ENCODE data around the gene NXPH1. TPM values are rescaled to one million over a fixed set of nuclear protein-coding genes. Genes with fewer than 3 reads are reported as not detected.

The NXPH1 gene
- not detected for total RNA-seq

DNA sequence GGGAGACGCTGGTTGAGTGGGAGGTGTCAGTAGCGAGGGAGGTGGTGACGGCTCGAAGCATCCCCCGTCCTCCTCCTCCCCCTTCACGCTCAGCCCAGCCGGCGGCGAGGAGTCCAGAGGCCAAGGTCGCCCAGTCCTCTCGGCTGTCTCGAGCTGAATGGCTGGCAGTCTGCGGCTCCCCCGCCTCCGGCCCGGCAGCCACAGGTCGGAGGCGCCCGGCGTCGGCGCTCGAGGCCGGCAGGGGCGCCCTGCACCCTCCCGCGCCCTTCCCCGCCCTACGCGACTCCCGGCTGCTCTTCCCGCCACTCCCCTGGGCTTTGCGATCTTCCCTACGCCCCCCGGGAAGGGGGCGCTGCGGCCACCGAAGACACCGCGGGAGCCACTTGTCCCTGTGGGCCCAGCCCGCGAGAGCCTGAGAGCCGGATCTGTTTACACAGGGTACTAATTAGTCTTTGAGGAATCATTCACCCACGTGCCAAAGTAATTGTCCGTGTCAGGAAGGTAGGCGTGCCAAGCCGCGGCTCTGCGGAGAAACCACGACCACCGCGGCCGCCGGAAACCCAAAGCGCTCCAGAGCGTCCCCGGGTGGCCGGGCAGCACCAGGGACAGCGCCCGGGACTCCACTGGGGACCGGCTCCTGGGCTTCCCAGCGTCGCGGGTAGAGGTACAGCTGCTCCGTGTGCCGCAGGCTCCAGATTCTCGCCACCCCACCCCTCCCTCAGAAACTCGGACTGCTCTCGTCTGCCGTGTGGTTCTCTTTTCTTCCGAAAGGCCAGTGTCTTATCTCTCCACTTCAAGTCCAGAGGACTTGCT, at the start of gene NXPH1:
NXPH1 (plus strand) TSS at position 133 of the 813 bp plus-strand sequence.
- peaks cover 1% of the 10 kb centered on the region for H3K36me3 Mint-ChIP-seq (ENCODE audit: low read depth)
- H3K4me3 Mint-ChIP-seq, result peak within 1 kb of the TSS; percentile 6
- peaks cover 75% of the 10 kb centered on the region for H3K27me3 Mint-ChIP-seq
- peak within 1 kb of the TSS; percentile 60 for H3K27ac Mint-ChIP-seq
- peaks cover 4% of the 10 kb centered on the region for H3K4me1 Mint-ChIP-seq
- H3K9me3 Mint-ChIP-seq, result no peaks in the 10 kb centered on the region
- ChIA-PET CTCF (no interaction called here), POLR2A (no interaction called here)
- no peak for DNase-seq

GRCh38 chr7:8384901-8385300, 48.5 kb upstream of the NXPH1 start:
- H3K36me3 Mint-ChIP-seq (ENCODE audit: low read depth), result no peaks in the 10 kb centered on the region
- ChIA-PET CTCF (no interaction called here), POLR2A (no interaction called here)
- peaks cover 22% of the 10 kb centered on the region for H3K27me3 Mint-ChIP-seq
- DNase-seq, result no peak
- H3K27ac Mint-ChIP-seq, result no peak overlapping the region
- H3K4me3 Mint-ChIP-seq, result no peak overlapping the region
- peaks cover 20% of the 10 kb centered on the region for H3K4me1 Mint-ChIP-seq
- peaks cover 2% of the 10 kb centered on the region for H3K9me3 Mint-ChIP-seq

DNA sequence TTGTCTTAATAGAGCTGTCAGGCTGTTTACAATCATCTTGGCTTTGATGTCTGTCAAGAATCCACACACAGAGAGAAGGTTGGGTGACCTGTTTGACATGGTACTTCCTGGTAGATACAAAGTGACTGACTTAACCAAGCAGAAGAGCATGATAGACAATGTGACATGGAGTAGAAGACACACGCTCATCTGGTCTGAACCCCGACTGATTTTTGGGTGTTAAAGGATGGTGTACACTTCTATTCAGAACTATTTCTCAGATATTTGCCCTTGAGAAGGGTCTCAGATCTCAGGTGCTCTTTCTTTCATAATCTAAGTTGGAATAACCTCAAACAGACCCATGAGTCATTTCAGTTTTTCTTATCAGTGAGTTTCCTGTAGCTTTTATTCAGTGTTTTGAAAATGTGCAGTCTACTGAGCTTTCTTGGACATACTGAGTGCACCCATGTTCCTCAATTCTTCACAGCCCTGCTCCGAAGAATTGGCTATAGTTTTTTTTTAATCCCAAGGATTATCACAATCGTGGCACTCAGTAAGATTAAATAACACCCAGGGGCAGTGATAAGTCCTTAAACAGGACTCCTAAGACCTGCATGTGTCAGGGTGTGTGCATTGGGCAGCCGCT, 46.4 kb upstream of the NXPH1 start:
- DNase-seq, result no peak
- Mint-ChIP-seq H3K27me3 (peaks cover 17% of the 10 kb centered on the region), H3K36me3 (ENCODE audit: low read depth) (no peaks in the 10 kb centered on the region), H3K4me3 (no peak overlapping the region), H3K27ac (no peak overlapping the region), H3K4me1 (peaks cover 20% of the 10 kb centered on the region), H3K9me3 (peaks cover 2% of the 10 kb centered on the region)
- POLR2A ChIA-PET, result interaction anchor here (0.7 kb wide), 1 partner anchor 1431 kb away, joined by 5 read pairs; no protein-coding TSS in a partner anchor
- CTCF ChIA-PET, result interaction anchor here (0.7 kb wide), 1 partner anchor 219 kb away, joined by 5 read pairs; no protein-coding TSS in a partner anchor

- Mint-ChIP-seq H3K36me3 (ENCODE audit: low read depth) (no peaks in the 10 kb centered on the region), H3K4me3 (no peak overlapping the region), H3K27me3 (peaks cover 19% of the 10 kb centered on the region), H3K27ac (no peak overlapping the region), H3K9me3 (peaks cover 2% of the 10 kb centered on the region), H3K4me1 (peaks cover 20% of the 10 kb centered on the region)
- ChIA-PET POLR2A (no interaction called here), CTCF (no interaction called here)
- no peak for DNase-seq
Measured at GRCh38 chr7:8387551-8388256, 45.7 kb upstream of the NXPH1 start.

- H3K9me3 Mint-ChIP-seq, result peaks cover 2% of the 10 kb centered on the region
- POLR2A ChIA-PET, result no interaction called here
- H3K4me3 Mint-ChIP-seq, result no peak overlapping the region
- CTCF ChIA-PET, result no interaction called here
- no peak for DNase-seq
- H3K4me1 Mint-ChIP-seq, result peaks cover 20% of the 10 kb centered on the region
- no peaks in the 10 kb centered on the region for H3K36me3 Mint-ChIP-seq (ENCODE audit: low read depth)
- H3K27me3 Mint-ChIP-seq, result peaks cover 17% of the 10 kb centered on the region
- no peak overlapping the region for H3K27ac Mint-ChIP-seq
Measured at GRCh38 chr7:8388257-8388625, 45.2 kb upstream of the NXPH1 start.

DNA sequence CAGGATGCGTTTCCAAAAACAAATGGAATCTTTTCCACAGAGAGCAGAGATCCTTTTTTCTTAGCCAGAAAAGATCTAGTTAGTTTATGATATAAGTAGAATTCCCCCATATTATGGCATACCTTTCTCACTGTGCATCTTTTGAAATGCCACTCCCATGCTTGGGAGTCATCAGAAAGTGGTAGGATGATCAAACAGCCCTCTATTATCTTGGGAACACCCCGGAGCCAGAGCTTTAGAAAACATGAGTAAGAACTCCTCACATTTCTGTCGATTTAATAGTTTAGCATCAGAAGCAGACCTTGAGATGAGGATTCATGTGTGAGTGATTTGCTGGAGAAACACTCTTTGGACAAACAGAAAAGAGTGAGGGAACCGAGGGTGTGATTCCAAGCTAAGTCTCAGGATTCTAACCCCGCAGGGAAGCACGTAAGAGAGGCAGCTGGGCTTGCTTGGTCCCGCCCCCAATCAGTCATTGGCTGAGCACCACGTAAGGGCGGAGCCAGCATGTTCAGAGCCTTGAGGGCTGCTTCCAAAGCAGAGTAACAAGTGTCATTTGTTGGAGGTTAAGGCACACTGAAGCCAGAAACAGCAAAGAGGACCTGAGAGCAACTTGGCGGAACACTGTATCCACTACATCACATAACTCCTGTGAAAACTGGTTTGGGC, 43.7 kb upstream of the NXPH1 start:
- Mint-ChIP-seq H3K36me3 (ENCODE audit: low read depth) (no peaks in the 10 kb centered on the region), H3K9me3 (peaks cover 2% of the 10 kb centered on the region), H3K27me3 (peaks cover 19% of the 10 kb centered on the region), H3K4me3 (no peak overlapping the region), H3K27ac (no peak overlapping the region), H3K4me1 (peaks cover 18% of the 10 kb centered on the region)
- ChIA-PET CTCF (no interaction called here), POLR2A (no interaction called here)
- DNase-seq, result no peak

GRCh38 chr7:8390262-8390626, 43.2 kb upstream of the NXPH1 start:
- CTCF ChIA-PET, result no interaction called here
- Mint-ChIP-seq H3K4me1 (peaks cover 15% of the 10 kb centered on the region), H3K27me3 (peaks cover 17% of the 10 kb centered on the region)

DNA sequence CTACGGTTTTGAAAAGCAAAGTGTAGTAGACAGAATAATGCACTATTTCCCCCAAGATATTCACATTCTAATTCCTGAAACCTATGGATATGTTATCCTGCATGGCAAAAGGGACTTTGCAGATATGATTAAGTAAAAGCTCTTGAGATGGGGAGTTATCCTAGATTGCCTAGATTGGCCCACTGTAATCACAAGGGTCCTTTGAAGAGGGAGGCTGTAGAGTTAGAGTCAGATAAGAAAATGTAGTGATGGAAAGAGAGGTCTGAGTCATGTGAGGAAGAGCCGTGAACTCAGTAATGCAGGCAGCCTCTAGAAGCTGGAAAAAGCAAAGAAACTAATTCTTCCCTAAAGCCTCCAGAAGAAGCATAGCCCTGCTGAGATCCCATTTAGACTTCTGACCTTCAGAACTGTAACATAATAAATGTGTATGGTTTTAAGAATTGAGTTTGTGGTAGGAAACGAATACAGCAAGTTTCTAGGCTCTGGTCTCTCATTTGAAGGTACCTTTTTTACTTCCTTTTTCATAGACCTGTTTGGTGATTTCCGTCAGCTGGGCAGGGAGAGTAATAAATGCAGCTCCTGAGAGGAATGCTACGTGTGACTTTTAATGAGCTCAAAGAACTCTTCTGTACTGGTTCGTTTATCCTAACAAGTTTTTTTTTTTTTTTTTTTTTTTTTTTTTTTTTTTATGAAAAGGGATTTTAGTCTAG, 41.9 kb upstream of the NXPH1 start:
- ChIA-PET CTCF (no interaction called here), POLR2A (no interaction called here)
- Mint-ChIP-seq H3K4me3 (no peak overlapping the region), H3K9me3 (peaks cover 2% of the 10 kb centered on the region), H3K36me3 (ENCODE audit: low read depth) (no peaks in the 10 kb centered on the region), H3K4me1 (peaks cover 13% of the 10 kb centered on the region), H3K27ac (no peak overlapping the region), H3K27me3 (peaks cover 16% of the 10 kb centered on the region)
- DNase-seq, result no peak

More at GRCh38 chr7:8390262-8390626, 43.2 kb upstream of the NXPH1 start:
- H3K9me3 Mint-ChIP-seq, result peaks cover 2% of the 10 kb centered on the region
- no peaks in the 10 kb centered on the region for H3K36me3 Mint-ChIP-seq (ENCODE audit: low read depth)
- no peak for DNase-seq
- H3K4me3 Mint-ChIP-seq, result no peak overlapping the region
- no peak overlapping the region for H3K27ac Mint-ChIP-seq
- POLR2A ChIA-PET, result no interaction called here

DNA sequence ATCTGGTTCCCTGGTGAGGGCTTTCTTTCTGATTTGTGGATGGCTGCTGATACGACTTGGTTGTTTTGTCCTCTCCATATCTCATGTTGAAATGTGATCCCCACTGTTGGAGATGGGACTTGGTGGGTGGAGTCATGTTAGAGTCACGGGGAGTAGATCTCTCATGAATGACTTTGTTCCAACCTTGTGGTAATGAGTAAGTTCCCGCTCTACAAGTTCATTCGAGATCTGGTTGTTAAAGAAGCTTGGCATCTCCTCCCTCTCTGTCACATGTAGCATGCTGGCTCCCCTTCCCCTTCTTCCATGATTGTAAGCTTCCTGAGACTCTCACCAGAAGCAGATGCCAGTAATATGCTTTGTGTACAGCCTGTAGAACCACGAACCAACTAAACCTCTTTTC, 37.1 kb upstream of the NXPH1 start:
- DNase-seq, result no peak
- H3K36me3 Mint-ChIP-seq (ENCODE audit: low read depth), result no peaks in the 10 kb centered on the region
- ChIA-PET POLR2A (no interaction called here), CTCF (no interaction called here)
- no peak overlapping the region for H3K27ac Mint-ChIP-seq
- no peaks in the 10 kb centered on the region for H3K4me1 Mint-ChIP-seq
- no peak overlapping the region for H3K4me3 Mint-ChIP-seq
- no peaks in the 10 kb centered on the region for H3K9me3 Mint-ChIP-seq
- H3K27me3 Mint-ChIP-seq, result peaks cover 8% of the 10 kb centered on the region

- Mint-ChIP-seq H3K4me1 (no peaks in the 10 kb centered on the region), H3K27ac (no peak overlapping the region), H3K9me3 (no peaks in the 10 kb centered on the region), H3K27me3 (peaks cover 8% of the 10 kb centered on the region), H3K36me3 (ENCODE audit: low read depth) (no peaks in the 10 kb centered on the region), H3K4me3 (no peak overlapping the region)
- CTCF ChIA-PET, result no interaction called here
- no peak for DNase-seq
- POLR2A ChIA-PET, result no interaction called here
Measured at GRCh38 chr7:8408871-8409270, 24.5 kb upstream of the NXPH1 start.

- peaks cover 8% of the 10 kb centered on the region for H3K27me3 Mint-ChIP-seq
- no peak overlapping the region for H3K27ac Mint-ChIP-seq
- CTCF ChIA-PET, result no interaction called here
- no peak overlapping the region for H3K4me3 Mint-ChIP-seq
- no peaks in the 10 kb centered on the region for H3K4me1 Mint-ChIP-seq
- H3K9me3 Mint-ChIP-seq, result no peaks in the 10 kb centered on the region
- POLR2A ChIA-PET, result no interaction called here
- no peak for DNase-seq
- no peaks in the 10 kb centered on the region for H3K36me3 Mint-ChIP-seq (ENCODE audit: low read depth)
Measured at GRCh38 chr7:8411103-8411502, 22.3 kb upstream of the NXPH1 start.

DNA sequence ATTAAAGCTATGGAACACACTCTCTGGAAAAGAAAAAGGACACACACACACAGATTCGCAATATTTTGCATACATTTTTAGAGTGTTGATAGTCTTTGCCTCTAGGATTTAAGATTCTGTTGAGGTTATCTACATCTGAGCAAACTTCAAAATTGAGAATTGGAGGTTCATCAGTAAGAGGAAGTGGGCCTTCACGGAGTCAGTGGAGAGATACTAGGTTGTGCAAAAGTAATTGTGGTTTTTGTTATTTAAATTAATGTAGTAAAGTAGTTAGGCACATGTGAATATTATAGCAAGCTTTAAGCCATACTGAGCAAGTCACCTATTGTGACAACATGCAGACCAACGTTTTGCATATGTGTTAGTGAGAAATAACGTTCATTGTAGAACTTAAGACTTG, 19.8 kb upstream of the NXPH1 start:
- Mint-ChIP-seq H3K4me1 (no peaks in the 10 kb centered on the region), H3K9me3 (no peaks in the 10 kb centered on the region), H3K27ac (no peak overlapping the region), H3K27me3 (peaks cover 8% of the 10 kb centered on the region), H3K36me3 (ENCODE audit: low read depth) (no peaks in the 10 kb centered on the region), H3K4me3 (no peak overlapping the region)
- no peak for DNase-seq
- POLR2A ChIA-PET, result no interaction called here
- CTCF ChIA-PET, result no interaction called here
